ENCODE results near the gene FCRLA.

DNA sequence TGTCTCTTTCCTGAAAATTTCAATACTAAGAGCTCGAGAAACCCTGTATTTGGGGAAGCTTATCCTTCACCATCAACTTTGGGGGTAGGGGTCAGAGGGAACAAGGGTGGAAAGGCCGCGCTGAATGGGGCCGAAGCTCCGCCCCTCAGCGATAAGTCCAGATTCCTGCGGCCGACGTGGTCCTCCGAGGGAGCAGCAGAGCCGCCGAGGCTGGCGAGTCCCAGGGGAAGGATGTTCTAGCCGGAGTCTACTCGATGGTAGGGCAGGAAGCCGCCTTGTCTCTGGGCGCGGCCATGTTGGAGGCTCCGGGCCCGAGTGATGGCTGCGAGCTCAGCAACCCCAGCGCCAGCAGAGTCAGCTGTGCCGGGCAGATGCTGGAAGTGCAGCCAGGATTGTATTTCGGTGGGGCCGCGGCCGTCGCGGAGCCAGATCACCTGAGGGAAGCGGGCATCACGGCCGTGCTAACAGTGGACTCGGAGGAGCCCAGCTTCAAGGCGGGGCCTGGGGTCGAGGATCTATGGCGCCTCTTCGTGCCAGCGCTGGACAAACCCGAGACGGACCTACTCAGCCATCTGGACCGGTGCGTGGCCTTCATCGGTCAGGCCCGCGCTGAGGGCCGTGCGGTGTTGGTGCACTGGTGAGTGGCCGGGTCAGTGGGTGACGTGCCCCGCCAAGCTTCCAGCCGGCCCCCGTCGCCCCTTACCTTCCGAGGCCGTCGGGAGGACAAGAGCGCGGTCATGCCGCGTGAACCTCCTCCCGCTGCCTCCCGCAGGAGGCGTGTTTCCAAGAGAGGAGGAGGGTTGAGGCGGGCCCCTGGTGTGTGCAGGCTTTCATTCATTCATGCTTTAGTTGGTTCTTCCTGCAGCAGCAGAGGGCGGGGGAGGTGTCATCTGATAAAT is 42.7 kb downstream of the FCRLA start, which contains the start of gene DUSP12:
- no peak for TF ChIP-seq EZH2 (optimal IDR thresholded peaks at IDR 0.05; ENCODE audit: low read depth, low read length)
- TF ChIP-seq, protein P1, sequence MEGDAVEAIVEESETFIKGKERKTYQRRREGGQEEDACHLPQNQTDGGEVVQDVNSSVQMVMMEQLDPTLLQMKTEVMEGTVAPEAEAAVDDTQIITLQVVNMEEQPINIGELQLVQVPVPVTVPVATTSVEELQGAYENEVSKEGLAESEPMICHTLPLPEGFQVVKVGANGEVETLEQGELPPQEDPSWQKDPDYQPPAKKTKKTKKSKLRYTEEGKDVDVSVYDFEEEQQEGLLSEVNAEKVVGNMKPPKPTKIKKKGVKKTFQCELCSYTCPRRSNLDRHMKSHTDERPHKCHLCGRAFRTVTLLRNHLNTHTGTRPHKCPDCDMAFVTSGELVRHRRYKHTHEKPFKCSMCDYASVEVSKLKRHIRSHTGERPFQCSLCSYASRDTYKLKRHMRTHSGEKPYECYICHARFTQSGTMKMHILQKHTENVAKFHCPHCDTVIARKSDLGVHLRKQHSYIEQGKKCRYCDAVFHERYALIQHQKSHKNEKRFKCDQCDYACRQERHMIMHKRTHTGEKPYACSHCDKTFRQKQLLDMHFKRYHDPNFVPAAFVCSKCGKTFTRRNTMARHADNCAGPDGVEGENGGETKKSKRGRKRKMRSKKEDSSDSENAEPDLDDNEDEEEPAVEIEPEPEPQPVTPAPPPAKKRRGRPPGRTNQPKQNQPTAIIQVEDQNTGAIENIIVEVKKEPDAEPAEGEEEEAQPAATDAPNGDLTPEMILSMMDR (IDR thresholded peaks at IDR 0.05; ENCODE audit: low read length) = peak; percentile 38
- no peak for TF ChIP-seq EZH2phosphoT487 (IDR thresholded peaks at IDR 0.05; ENCODE audit: low read length)
